HepG2 (cell line): Measurements from ENCODE around the gene NBEA. TPM values are rescaled to one million over a fixed set of nuclear protein-coding genes. Genes with fewer than 3 reads are reported as not detected.

Experiments used
- ATAC-seq: fragments of 200-7000 bp; cut with Tn5 transposase; 3 replicates; pipeline ENCODE4 v1.9.1; 2020; ENCODE audit warnings: mild to moderate bottlenecking, moderate library complexity
- BruUV-seq: library from RNA; stranded (reverse); fragments of 400-500 nt; replicated peaks from 2 replicates; lab custom pipeline; 2021; lab: Mats Ljungman, UMichigan
- CTCF ChIA-PET: fragments of 300-600 bp; formaldehyde crosslinking; extraction: SDS; loops from one replicate; lab custom pipeline; 2021; ENCODE audit warnings: low total read pairs, inconsistent platforms, low intra/inter-chr PET ratio; lab: Yijun Ruan, JAX
- POLR2A ChIA-PET: fragments of 350-600 bp; sonication (Branson Sonifier 250); formaldehyde crosslinking; loops from one replicate; lab custom pipeline; 2020; ENCODE audit warnings: antibody characterized with exemption, inconsistent platforms; lab: Yijun Ruan, JAX
- DNase-seq: peaks from one replicate; pipeline ENCODE4 v3.0.0-alpha.2; 2015; ENCODE audit warnings: low spot score
- FAIRE-seq: peaks from 3 replicates; lab custom pipeline; 2011; peaks lifted over from hg19 to GRCh38; lab: Jason Lieb, UNC
- H2AFZ ChIP-seq: one replicate; pipeline ENCODE4 v1.6.1; 2011; ENCODE audit warnings: low read length, inconsistent platforms
- H3K27ac ChIP-seq: fragments of 300-600 bp; 3 replicates; pipeline ENCODE4 v1.8.0; 2011; ENCODE audit warnings: mixed run types, mild to moderate bottlenecking, mixed read lengths, low read length, inconsistent platforms; ENCODE audit not compliant: insufficient read depth; ENCODE audit errors: extremely low read length
- H3K27me3 ChIP-seq, 2 experiments: fragments of 200-600 bp in 1 of 2; 2 replicates in 1 of 2; 3 replicates in 1 of 2; pipeline versions ENCODE4 v1.6.0 to v1.8.0; 2011; ENCODE audit warnings: low read length in 2 of 2, mild to moderate bottlenecking in 2 of 2, moderate library complexity in 2 of 2, inconsistent platforms in 1 of 2; ENCODE audit not compliant: insufficient read depth in 2 of 2, control insufficient read depth in 1 of 2
- H3K36me3 ChIP-seq, 2 experiments: fragments of 200-600 bp in 1 of 2; replicated peaks in 1 of 2; 2 replicates in 1 of 2; 3 replicates in 1 of 2; pipeline versions ENCODE4 v1.5.1 to v1.8.0; 2011; ENCODE audit warnings: low read length in 2 of 2, inconsistent platforms in 1 of 2; ENCODE audit not compliant: insufficient read depth in 2 of 2, control insufficient read depth in 1 of 2
- H3K4me1 ChIP-seq: 2 replicates; pipeline ENCODE4 v1.5.1; 2012; ENCODE audit warnings: low read length, inconsistent platforms; ENCODE audit not compliant: insufficient read depth
- H3K4me2 ChIP-seq: 2 replicates; pipeline ENCODE4 v1.6.0; 2011; ENCODE audit warnings: low read depth, low read length, inconsistent platforms
- H3K4me3 ChIP-seq, 3 experiments: fragments of 200-600 bp in 1 of 3; sonication (generic), shearing (Covaris generic) in 1 of 3; replicated peaks in 1 of 3; 2 replicates each; pipeline ENCODE4 v1.5.1; 2011 to 2016; ENCODE audit warnings: low read length in 3 of 3, inconsistent platforms in 2 of 3, low read depth in 2 of 3, mild to moderate bottlenecking in 2 of 3, control low read depth in 1 of 3, mixed read lengths in 1 of 3; ENCODE audit not compliant: insufficient read depth in 1 of 3
- H3K79me2 ChIP-seq: one replicate; pipeline ENCODE4 v1.6.1; 2011; ENCODE audit warnings: low read length, inconsistent platforms; ENCODE audit not compliant: insufficient read depth
- H3K9ac ChIP-seq: 2 replicates; pipeline ENCODE4 v1.6.0; 2011; ENCODE audit warnings: mild to moderate bottlenecking, low read depth, low read length, inconsistent platforms; ENCODE audit not compliant: insufficient read depth
- H3K9me3 ChIP-seq: 2 replicates; pipeline ENCODE4 v1.5.1; 2012; ENCODE audit warnings: mild to moderate bottlenecking, low read length
- H4K20me1 ChIP-seq: 2 replicates; pipeline ENCODE4 v1.6.0; 2011; ENCODE audit warnings: inconsistent platforms, mild to moderate bottlenecking, low read length, moderate library complexity; ENCODE audit not compliant: insufficient read depth
- BHLHE40 ChIP-seq: IDR thresholded peaks from 2 replicates; pipeline ENCODE4 v1.6.1; 2011; ENCODE audit warnings: low read length, improper control_type of control experiment
- EEA1 ChIP-seq: sonication (generic); formaldehyde crosslinking; IDR thresholded peaks from 2 replicates; pipeline ENCODE4 v1.5.1; 2020; ENCODE audit warnings: mild to moderate bottlenecking, missing genetic modification reagents, borderline replicate concordance
- GTF3A ChIP-seq: sonication (generic); formaldehyde crosslinking; conservative IDR thresholded peaks from 2 replicates; pipeline ENCODE4 v1.4.0; 2020; ENCODE audit warnings: mild to moderate bottlenecking, missing genetic modification reagents
- MATR3 ChIP-seq: sonication (generic); formaldehyde crosslinking; IDR thresholded peaks from 2 replicates; pipeline ENCODE4 v1.4.0; 2020; ENCODE audit warnings: missing genetic modification reagents
- NFKB2 ChIP-seq: sonication (generic); formaldehyde crosslinking; IDR thresholded peaks from 2 replicates; pipeline ENCODE4 v1.4.0; 2020; ENCODE audit warnings: missing genetic modification reagents, borderline replicate concordance
- NR2F1 ChIP-seq, 2 experiments: fragments of 450-650 bp in 1 of 2; formaldehyde crosslinking in 1 of 2; IDR thresholded peaks; 2 replicates each; pipeline versions ENCODE4 v1.5.0 to v1.6.1; 2016 to 2020; ENCODE audit warnings: mild to moderate bottlenecking in 1 of 2, missing compliant biosample characterization in 1 of 2, missing genetic modification reagents in 1 of 2, moderate library complexity in 1 of 2
- RARG ChIP-seq: sonication (generic); formaldehyde crosslinking; IDR thresholded peaks from 2 replicates; pipeline ENCODE4 v1.4.0; 2020; ENCODE audit warnings: low read depth, mild to moderate bottlenecking, missing genetic modification reagents
- RXRB ChIP-seq: IDR thresholded peaks from 2 replicates; pipeline ENCODE4 v1.6.1; 2016; ENCODE audit warnings: borderline replicate concordance, missing genetic modification reagents, missing compliant biosample characterization
- SRSF1 ChIP-seq: fragments of 200-400 bp; formaldehyde crosslinking; optimal IDR thresholded peaks from 2 replicates; pipeline ENCODE3; 2017; ENCODE audit warnings: mild to moderate bottlenecking, low read depth, low read length, moderate library complexity
- TEAD3 ChIP-seq: optimal IDR thresholded peaks from 2 replicates; pipeline ENCODE3; 2016; ENCODE audit warnings: borderline replicate concordance
- ZFP37 ChIP-seq: sonication (generic); formaldehyde crosslinking; IDR thresholded peaks from 2 replicates; pipeline ENCODE4 v1.4.0; 2020; ENCODE audit warnings: missing genetic modification reagents, borderline replicate concordance
- ZFYVE20 ChIP-seq: sonication (generic); formaldehyde crosslinking; IDR thresholded peaks from 2 replicates; pipeline ENCODE4 v1.8.0; 2023; ENCODE audit warnings: low read depth, mild to moderate bottlenecking, moderate library complexity, missing genetic modification reagents, borderline replicate concordance
- ZIK1 ChIP-seq: sonication (generic); formaldehyde crosslinking; IDR thresholded peaks from 2 replicates; pipeline ENCODE4 v1.5.0; 2020; ENCODE audit warnings: mild to moderate bottlenecking, low read depth, missing genetic modification reagents, borderline replicate concordance
- ZNF224 ChIP-seq: sonication (generic); formaldehyde crosslinking; IDR thresholded peaks from 2 replicates; pipeline ENCODE4 v1.5.0; 2020; ENCODE audit warnings: mild to moderate bottlenecking, missing genetic modification reagents
- ZNF296 ChIP-seq: sonication (generic); formaldehyde crosslinking; conservative IDR thresholded peaks from 2 replicates; pipeline ENCODE4 v1.5.0; 2020; ENCODE audit warnings: mild to moderate bottlenecking, missing genetic modification reagents
- ZSCAN31 ChIP-seq: sonication (generic); formaldehyde crosslinking; IDR thresholded peaks from 2 replicates; pipeline ENCODE4 v1.5.0; 2020; ENCODE audit warnings: low read depth, mild to moderate bottlenecking, missing genetic modification reagents
- ZZZ3 ChIP-seq: sonication (generic); formaldehyde crosslinking; IDR thresholded peaks from 2 replicates; pipeline ENCODE4 v1.4.0; 2020; ENCODE audit warnings: missing genetic modification reagents, mild to moderate bottlenecking, borderline replicate concordance
- WGBS: methylation state at CpG from one replicate; pipeline ENCODE4 v1.1.6; 2017; ENCODE audit warnings: low lambda C conversion rate; 5-methylcytosine and 5-hydroxymethylcytosine counted together
- in situ Hi-C: cut with HindIII; loops from 2 replicates; pipeline ENCODE4 v1.10.0; 2017; ENCODE audit warnings: low pct_unique_long_range_greater_than_20kb; ENCODE audit not compliant: extremely low pct_ligation_motif_present
- intact Hi-C: fragments of 100-400 bp; cut with micrococcal nuclease; formaldehyde crosslinking; loops from one replicate; pipeline ENCODE4 v1.10.0; 2022; ENCODE audit not compliant: unreplicated experiment
- polyA plus RNA-seq, 8 experiments: library from polyadenylated mRNA; depleted of rRNA in 3 of 8; stranded (reverse) in 7 of 8; unstranded in 1 of 8; fragments of >200 nt; fragmentation: Illumina TruSeq in 4 of 8; extraction: Trizol in 4 of 8; gene quantifications; 2 replicates each; pipeline versions ENCODE4 v1.2.1 to v1.2.3, GENCODE V29; 2011 to 2016; ENCODE audit warnings: low read depth in 4 of 8, missing spikeins in 1 of 8, mixed read lengths in 1 of 8; ENCODE audit not compliant: insufficient read depth in 1 of 8
- total RNA-seq, 5 experiments: library from RNA; depleted of rRNA; stranded (reverse); fragments of >200 nt; fragmentation: Illumina TruSeq; extraction: Trizol; gene quantifications; 2 replicates each; pipeline ENCODE4 v1.2.3, GENCODE V29; 2016; ENCODE audit warnings: low read depth in 1 of 5
- TF ChIP-seq, protein P1 (sequence below): IDR thresholded peaks from 2 replicates; pipeline ENCODE4 v1.6.1; 2018; ENCODE audit warnings: missing genetic modification reagents, mild to moderate bottlenecking, missing compliant biosample characterization
- TF ChIP-seq, protein P2 (sequence below): sonication (generic); formaldehyde crosslinking; IDR thresholded peaks from 2 replicates; pipeline ENCODE4 v1.5.1; 2020; ENCODE audit warnings: mild to moderate bottlenecking, moderate library complexity, missing genetic modification reagents

Gene NBEA
- total and polyA plus RNA-seq, 2 of the 13 experiments (the other 11 are each of a cell fraction or from before 2014, with no cell fraction given) = 2.7 to 2.8 TPM

DNA sequence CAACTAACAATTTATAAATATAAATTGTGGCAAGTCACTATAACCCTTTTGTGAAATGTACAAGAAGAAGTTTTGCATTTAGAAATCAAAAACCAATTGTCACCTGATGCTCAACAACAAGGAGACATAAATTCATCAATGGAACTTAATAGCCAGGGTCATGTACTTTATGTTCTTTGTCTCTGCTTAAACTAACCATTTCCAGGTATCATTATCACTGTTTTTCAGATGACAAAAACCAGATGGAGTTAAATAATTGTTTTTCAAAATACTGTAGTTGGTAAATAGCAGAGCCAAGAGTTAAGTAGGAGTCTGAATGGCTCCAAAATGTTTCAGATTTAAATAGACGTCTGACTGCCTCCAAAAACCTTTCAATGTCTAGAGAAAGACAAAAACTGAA lies 606.7 kb downstream of the NBEA start:
- no peaks in the 10 kb centered on the region for H3K9me3 ChIP-seq
- 22% methylated on average over 1 of the region's 1 CpG for WGBS
- CTCF ChIA-PET = no interaction called here
- no peak overlapping the region for H3K4me3 ChIP-seq
- DNase-seq (no peak), FAIRE-seq (no peak), ATAC-seq (no peak)
- no peaks in the 10 kb centered on the region for H4K20me1 ChIP-seq
- no peaks in the 10 kb centered on the region for H3K27me3 ChIP-seq
- no peak overlapping the region for H3K27ac ChIP-seq
- no TSS peak for BruUV-seq
- H3K9ac ChIP-seq = no peak overlapping the region
- no peaks in the 10 kb centered on the region for H3K4me1 ChIP-seq
- intact Hi-C loops = no loop called here
- POLR2A ChIA-PET = no interaction called here
- H2AFZ ChIP-seq = no peak overlapping the region
- no peaks in the 10 kb centered on the region for H3K79me2 ChIP-seq
- no peaks in the 10 kb centered on the region for H3K36me3 ChIP-seq
- no peak overlapping the region for H3K4me2 ChIP-seq
- TF ChIP-seq NR2F1 (CRISPR knock-in tag; IDR thresholded peaks at IDR 0.05) (no peak), BHLHE40 (no peak), ZZZ3 (no peak), ZIK1 (CRISPR knock-in tag) (no peak), RXRB (CRISPR knock-in tag) (no peak), ZFYVE20 (CRISPR knock-in tag) (no peak), NFKB2 (CRISPR knock-in tag) (no peak)
- in situ Hi-C loops = no loop called here

DNA sequence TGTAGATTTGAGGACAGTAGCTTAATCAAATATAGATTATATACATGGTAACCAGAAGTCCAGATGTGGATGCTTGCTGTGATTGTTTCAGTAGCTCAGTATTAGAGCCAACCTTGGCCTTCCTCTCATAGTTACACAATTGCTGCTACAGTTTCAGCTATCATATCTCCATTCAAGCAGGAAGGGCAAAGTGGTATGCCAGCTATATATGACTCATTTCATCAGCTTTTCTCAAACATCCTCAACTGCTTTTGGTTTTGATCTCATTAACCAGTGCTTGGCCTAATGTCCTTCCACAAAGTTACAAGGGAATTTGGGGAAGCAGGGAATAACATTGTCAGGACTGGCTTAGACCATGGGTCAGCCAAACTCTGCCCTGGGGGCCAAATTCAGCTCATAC lies 607.4 kb downstream of the NBEA start:
- no peak for FAIRE-seq
- no peak overlapping the region for H2AFZ ChIP-seq
- no peak overlapping the region for H3K27ac ChIP-seq
- no peaks in the 10 kb centered on the region for H3K4me1 ChIP-seq
- no peaks in the 10 kb centered on the region for H3K36me3 ChIP-seq
- H3K9ac ChIP-seq = no peak overlapping the region
- no peaks in the 10 kb centered on the region for H4K20me1 ChIP-seq
- POLR2A ChIA-PET = no interaction called here
- H3K4me3 ChIP-seq = no peak overlapping the region
- no peaks in the 10 kb centered on the region for H3K27me3 ChIP-seq
- peak; percentile 1 for DNase-seq
- no TSS peak for BruUV-seq
- no peak; the same call in 2 of the 3 replicates for ATAC-seq
- intact Hi-C loops (no loop called here), in situ Hi-C loops (no loop called here)
- H3K9me3 ChIP-seq = no peaks in the 10 kb centered on the region
- no peak overlapping the region for H3K4me2 ChIP-seq
- CTCF ChIA-PET = no interaction called here
- H3K79me2 ChIP-seq = no peaks in the 10 kb centered on the region
- TF ChIP-seq ZFP37 (CRISPR knock-in tag) (no peak), SRSF1 (no peak), RARG (CRISPR knock-in tag) (no peak), MATR3 (CRISPR knock-in tag) (no peak), ZSCAN31 (CRISPR knock-in tag) (no peak), EEA1 (no peak), ZNF296 (CRISPR knock-in tag) (no peak), ZNF224 (CRISPR knock-in tag) (no peak), GTF3A (CRISPR knock-in tag) (no peak), TEAD3 (CRISPR knock-in tag) (no peak)
- TF ChIP-seq, protein P1, sequence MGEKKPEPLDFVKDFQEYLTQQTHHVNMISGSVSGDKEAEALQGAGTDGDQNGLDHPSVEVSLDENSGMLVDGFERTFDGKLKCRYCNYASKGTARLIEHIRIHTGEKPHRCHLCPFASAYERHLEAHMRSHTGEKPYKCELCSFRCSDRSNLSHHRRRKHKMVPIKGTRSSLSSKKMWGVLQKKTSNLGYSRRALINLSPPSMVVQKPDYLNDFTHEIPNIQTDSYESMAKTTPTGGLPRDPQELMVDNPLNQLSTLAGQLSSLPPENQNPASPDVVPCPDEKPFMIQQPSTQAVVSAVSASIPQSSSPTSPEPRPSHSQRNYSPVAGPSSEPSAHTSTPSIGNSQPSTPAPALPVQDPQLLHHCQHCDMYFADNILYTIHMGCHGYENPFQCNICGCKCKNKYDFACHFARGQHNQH = no peak
- TF ChIP-seq, protein P2, sequence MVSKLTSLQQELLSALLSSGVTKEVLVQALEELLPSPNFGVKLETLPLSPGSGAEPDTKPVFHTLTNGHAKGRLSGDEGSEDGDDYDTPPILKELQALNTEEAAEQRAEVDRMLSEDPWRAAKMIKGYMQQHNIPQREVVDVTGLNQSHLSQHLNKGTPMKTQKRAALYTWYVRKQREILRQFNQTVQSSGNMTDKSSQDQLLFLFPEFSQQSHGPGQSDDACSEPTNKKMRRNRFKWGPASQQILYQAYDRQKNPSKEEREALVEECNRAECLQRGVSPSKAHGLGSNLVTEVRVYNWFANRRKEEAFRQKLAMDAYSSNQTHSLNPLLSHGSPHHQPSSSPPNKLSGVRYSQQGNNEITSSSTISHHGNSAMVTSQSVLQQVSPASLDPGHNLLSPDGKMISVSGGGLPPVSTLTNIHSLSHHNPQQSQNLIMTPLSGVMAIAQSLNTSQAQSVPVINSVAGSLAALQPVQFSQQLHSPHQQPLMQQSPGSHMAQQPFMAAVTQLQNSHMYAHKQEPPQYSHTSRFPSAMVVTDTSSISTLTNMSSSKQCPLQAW = no peak
